Loucy (cell line): ENCODE data around the gene CSTF3.

Source experiments
- H2AFZ ChIP-seq: fragments of 200-600 bp; sonication (generic); 2 replicates; pipeline ENCODE4 v1.6.0; 2016; ENCODE audit warnings: antibody characterized with exemption, mild to moderate bottlenecking, low read length, moderate library complexity
- H3F3A ChIP-seq: fragments of 200-600 bp; 2 replicates; pipeline ENCODE4 v1.6.0; 2016; ENCODE audit warnings: antibody characterized with exemption, low read depth, mild to moderate bottlenecking
- H3K27me3 ChIP-seq: fragments of 200-600 bp; sonication (generic); 2 replicates; pipeline ENCODE4 v1.6.1; 2014; ENCODE audit warnings: low read length, mild to moderate bottlenecking; ENCODE audit not compliant: insufficient read depth, poor library complexity, severe bottlenecking
- H3K36me3 ChIP-seq: fragments of 200-600 bp; sonication (generic); 2 replicates; pipeline ENCODE4 v1.6.1; 2016; ENCODE audit warnings: low read length; ENCODE audit not compliant: insufficient read depth
- H3K4me1 ChIP-seq: fragments of 200-600 bp; sonication (generic); 2 replicates; pipeline ENCODE4 v1.5.1; 2014; ENCODE audit warnings: low read length, mild to moderate bottlenecking; ENCODE audit not compliant: insufficient read depth, poor library complexity, severe bottlenecking
- H3K4me2 ChIP-seq: fragments of 200-600 bp; sonication (generic); 2 replicates; pipeline ENCODE4 v1.6.0; 2014; ENCODE audit warnings: antibody characterized with exemption, low read length, low read depth, mild to moderate bottlenecking; ENCODE audit not compliant: poor library complexity, severe bottlenecking
- H3K4me3 ChIP-seq: fragments of 200-600 bp; sonication (generic); 2 replicates; pipeline ENCODE4 v1.5.1; 2014; ENCODE audit warnings: low read length, mild to moderate bottlenecking, mixed read lengths; ENCODE audit not compliant: poor library complexity, severe bottlenecking
- H3K79me2 ChIP-seq: fragments of 200-600 bp; sonication (generic); 2 replicates; pipeline ENCODE4 v1.6.1; 2014; ENCODE audit warnings: low read length; ENCODE audit not compliant: insufficient read depth
- H3K9ac ChIP-seq: fragments of 200-600 bp; sonication (generic); 2 replicates; pipeline ENCODE4 v1.6.0; 2014; ENCODE audit warnings: mild to moderate bottlenecking, low read depth, low read length, moderate library complexity; ENCODE audit not compliant: poor library complexity, severe bottlenecking
- H3K9me2 ChIP-seq: fragments of 200-600 bp; sonication (generic); replicated peaks from 2 replicates; pipeline ENCODE4 v1.6.1; 2016; ENCODE audit warnings: low read depth, low read length, mixed read lengths
- H3K9me3 ChIP-seq: fragments of 200-600 bp; sonication (generic); 2 replicates; pipeline ENCODE4 v1.6.1; 2014; ENCODE audit warnings: mild to moderate bottlenecking, antibody characterized with exemption, low read length, low read depth; ENCODE audit not compliant: insufficient read depth
- H4K20me1 ChIP-seq: fragments of 200-600 bp; sonication (generic); 2 replicates; pipeline ENCODE4 v1.6.0; 2014; ENCODE audit warnings: antibody characterized with exemption, low read length, mild to moderate bottlenecking; ENCODE audit not compliant: insufficient read depth, poor library complexity, severe bottlenecking
- CTCF ChIP-seq: fragments of 200-600 bp; sonication (generic); conservative IDR thresholded peaks from 2 replicates; pipeline ENCODE4 v1.5.1; 2014; ENCODE audit warnings: mild to moderate bottlenecking, antibody characterized with exemption, low read length
- EZH2phosphoT487 ChIP-seq: fragments of 200-600 bp; IDR thresholded peaks from 2 replicates; pipeline ENCODE4 v1.6.1; 2018; ENCODE audit warnings: antibody characterized with exemption, mild to moderate bottlenecking, moderate library complexity, borderline replicate concordance

Gene CSTF3

GRCh38 chr11:33040862-33041453 lies 120.3 kb downstream of the CSTF3 start:
- no peak overlapping the region for H2AFZ ChIP-seq
- peaks cover 33% of the 10 kb centered on the region for H3K79me2 ChIP-seq
- no peaks in the 10 kb centered on the region for H4K20me1 ChIP-seq
- peak overlapping the region; percentile 79 for H3K9ac ChIP-seq
- H3K4me3 ChIP-seq = peak overlapping the region; percentile 84
- no peaks in the 10 kb centered on the region for H3F3A ChIP-seq
- TF ChIP-seq EZH2phosphoT487 (no peak), CTCF (no peak)
- peaks cover 23% of the 10 kb centered on the region for H3K4me1 ChIP-seq
- H3K9me3 ChIP-seq = no peaks in the 10 kb centered on the region
- H3K27me3 ChIP-seq = no peaks in the 10 kb centered on the region
- peak overlapping the region; percentile 84 for H3K4me2 ChIP-seq
- H3K36me3 ChIP-seq = peaks cover 9% of the 10 kb centered on the region; the same call in 1 of the 2 replicates
- no peaks in the 10 kb centered on the region for H3K9me2 ChIP-seq

GRCh38 chr11:33040033-33040861 lies 121.0 kb downstream of the CSTF3 start:
- H2AFZ ChIP-seq = peak overlapping the region; percentile 94
- peaks cover 23% of the 10 kb centered on the region for H3K4me1 ChIP-seq
- peak overlapping the region; percentile 84 for H3K4me3 ChIP-seq

More at GRCh38 chr11:33040033-33040861, 121.0 kb downstream of the CSTF3 start:
- Histone ChIP-seq H3K9ac (peak overlapping the region; percentile 79), H3K27me3 (no peaks in the 10 kb centered on the region), H3K79me2 (peaks cover 33% of the 10 kb centered on the region), H3F3A (no peaks in the 10 kb centered on the region), H4K20me1 (no peaks in the 10 kb centered on the region), H3K4me2 (peak overlapping the region; percentile 84), H3K36me3 (peaks cover 5% of the 10 kb centered on the region; the same call in 1 of the 2 replicates), H3K9me2 (no peaks in the 10 kb centered on the region), H3K9me3 (no peaks in the 10 kb centered on the region)
- TF ChIP-seq CTCF (no peak), EZH2phosphoT487 (no peak)
